GM18526 (cell line): Measurements from ENCODE around the gene IQSEC1.

Experiments
- POLR2A ChIP-seq: IDR thresholded peaks from 3 replicates; pipeline ENCODE4 v1.6.1; 2011; ENCODE audit not compliant: insufficient read length; ENCODE audit errors: extremely low read depth

The IQSEC1 gene

DNA sequence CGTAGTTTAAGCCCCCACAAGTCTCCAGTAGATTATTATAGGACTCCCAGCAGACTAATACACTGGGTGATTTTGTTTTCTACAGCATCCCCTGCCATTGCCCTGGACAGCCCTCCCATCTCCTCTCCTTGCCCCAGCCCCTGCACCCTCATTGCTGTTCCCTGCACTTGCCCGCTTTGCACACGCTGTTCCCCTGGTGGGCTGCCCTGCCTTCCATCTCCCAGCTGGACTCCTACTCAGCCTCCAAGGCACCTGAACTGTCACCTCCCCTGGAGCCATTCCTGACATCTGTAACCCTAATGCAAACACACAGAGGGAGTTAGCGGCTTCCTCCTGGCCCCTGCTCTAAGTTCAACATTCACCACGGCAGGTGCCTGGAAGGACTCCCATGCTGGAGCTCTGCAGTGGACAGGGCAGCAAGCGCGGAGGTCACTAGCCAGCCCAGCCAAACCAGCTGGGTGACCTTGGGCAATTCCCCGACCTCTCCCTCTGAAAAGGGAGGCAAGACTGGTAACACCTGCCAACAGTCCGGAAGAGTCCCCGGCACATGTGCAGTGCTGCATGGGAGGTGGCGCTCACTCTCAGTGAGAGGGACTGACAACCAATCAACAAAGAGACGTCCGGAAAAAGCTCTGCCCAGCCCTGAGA, 38.8 kb upstream of the IQSEC1 start:
- TF ChIP-seq POLR2A, result no peak

GRCh38 chr3:13111173-13111872, 38.1 kb upstream of the IQSEC1 start:
- TF ChIP-seq POLR2A, result no peak

GRCh38 chr3:13110678-13111116, 37.5 kb upstream of the IQSEC1 start:
- TF ChIP-seq POLR2A, result no peak

- TF ChIP-seq POLR2A, result no peak
Measured at GRCh38 chr3:13109516-13109915, 36.3 kb upstream of the IQSEC1 start.

DNA sequence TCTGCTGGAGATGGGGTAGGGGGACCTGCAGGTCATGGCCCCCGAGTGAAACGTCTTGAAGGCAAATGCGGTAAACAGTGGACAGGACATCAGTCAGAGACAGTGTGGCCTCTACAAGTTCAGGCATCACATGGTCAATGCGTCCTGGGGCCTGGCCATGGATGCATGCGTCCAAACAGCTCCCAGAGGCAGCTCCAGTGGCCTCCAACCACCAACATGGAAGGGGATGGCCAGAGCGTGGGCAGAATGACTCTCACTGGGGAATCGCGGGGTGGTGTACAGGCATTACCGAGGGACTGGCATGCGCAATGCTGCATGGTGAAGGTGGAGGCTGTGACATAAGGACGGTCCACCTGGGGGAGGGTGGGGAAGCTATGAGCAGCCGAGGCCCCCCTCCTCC, 35.6 kb upstream of the IQSEC1 start:
- TF ChIP-seq POLR2A, result no peak

DNA sequence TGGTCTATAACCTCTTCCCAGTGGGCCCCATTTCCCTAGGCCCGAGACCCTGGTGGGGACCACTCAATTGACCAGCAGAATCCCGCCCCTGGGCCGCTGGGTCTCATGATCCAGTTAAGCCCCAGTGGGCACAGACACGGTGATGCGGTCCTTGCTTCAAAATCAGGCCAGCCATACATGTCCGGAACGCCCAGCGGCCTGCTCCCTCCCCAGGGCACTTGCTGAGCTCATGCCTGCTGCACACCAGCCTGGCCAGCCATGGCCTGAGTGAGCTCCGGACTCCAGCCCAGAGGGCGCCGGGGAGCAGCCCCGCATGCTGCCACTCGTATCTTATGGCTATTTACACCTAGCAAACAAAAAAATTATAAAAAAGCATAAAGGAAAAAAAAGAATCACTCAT, 34.4 kb upstream of the IQSEC1 start:
- no peak for TF ChIP-seq POLR2A

GRCh38 chr3:13106308-13107001, 33.2 kb upstream of the IQSEC1 start:
- no peak for TF ChIP-seq POLR2A

DNA sequence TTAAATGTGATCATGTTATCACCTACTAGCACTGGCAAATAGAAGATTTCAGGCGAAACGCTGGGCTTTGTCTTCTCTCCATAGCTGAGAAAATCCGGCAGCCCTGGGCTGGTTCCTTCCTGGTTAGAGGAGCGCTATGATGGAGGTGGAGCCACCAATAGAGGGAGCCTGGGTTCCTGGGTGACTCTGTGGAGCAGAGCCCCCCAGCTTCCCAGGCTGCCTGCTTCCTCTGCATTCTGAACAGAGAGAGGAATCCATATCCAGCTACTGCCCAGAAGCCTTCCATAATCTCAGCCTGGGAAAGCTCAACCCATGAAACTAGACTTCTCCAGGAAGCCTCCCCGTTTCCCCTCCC, 32.6 kb upstream of the IQSEC1 start:
- TF ChIP-seq POLR2A, result no peak

- no peak for TF ChIP-seq POLR2A
Measured at GRCh38 chr3:13105181-13105895, 32.1 kb upstream of the IQSEC1 start.

DNA sequence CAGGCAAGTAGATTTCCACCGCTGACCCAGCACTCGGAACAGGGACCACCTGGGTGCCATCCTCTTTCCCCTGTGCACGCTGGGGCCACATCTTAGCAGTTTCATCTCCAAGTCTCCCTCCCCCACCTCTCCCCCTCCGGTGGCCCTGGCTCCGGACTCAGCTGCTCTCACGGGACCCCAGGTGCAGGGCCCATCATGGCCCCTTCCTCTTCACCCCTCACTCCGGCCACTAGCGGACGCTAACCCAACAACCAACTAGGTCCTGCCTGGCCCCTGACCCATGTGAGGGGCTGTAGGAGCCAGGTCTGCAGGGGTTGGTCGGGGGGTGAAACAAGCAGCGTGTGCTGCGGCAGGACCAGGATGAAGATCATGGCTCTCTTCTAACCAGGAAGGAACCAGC, 31.3 kb upstream of the IQSEC1 start:
- no peak for TF ChIP-seq POLR2A

GRCh38 chr3:13103416-13104058, 30.3 kb upstream of the IQSEC1 start:
- TF ChIP-seq POLR2A, result no peak

GRCh38 chr3:13102386-13103345, 29.4 kb upstream of the IQSEC1 start:
- no peak for TF ChIP-seq POLR2A

DNA sequence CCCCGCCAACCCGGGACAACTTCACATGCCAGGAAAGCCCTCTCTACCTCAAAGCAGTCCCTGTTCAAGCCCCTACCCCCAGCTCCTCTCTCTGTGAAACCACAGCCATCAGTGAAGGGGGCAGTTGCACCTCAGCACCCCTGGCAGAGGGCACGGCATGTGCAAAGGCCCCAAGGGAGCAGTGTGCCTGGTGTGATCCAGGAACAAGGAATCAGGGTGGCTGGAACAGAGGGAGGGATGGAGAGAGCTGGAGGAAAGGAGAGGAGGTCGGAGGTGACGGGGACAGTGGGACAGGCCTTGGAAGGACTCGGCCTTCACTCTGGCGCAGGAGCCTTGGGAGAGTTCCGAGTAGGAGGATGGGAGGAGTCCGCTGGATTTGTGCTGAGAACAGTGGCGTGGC, 26.5 kb upstream of the IQSEC1 start:
- TF ChIP-seq POLR2A, result no peak

DNA sequence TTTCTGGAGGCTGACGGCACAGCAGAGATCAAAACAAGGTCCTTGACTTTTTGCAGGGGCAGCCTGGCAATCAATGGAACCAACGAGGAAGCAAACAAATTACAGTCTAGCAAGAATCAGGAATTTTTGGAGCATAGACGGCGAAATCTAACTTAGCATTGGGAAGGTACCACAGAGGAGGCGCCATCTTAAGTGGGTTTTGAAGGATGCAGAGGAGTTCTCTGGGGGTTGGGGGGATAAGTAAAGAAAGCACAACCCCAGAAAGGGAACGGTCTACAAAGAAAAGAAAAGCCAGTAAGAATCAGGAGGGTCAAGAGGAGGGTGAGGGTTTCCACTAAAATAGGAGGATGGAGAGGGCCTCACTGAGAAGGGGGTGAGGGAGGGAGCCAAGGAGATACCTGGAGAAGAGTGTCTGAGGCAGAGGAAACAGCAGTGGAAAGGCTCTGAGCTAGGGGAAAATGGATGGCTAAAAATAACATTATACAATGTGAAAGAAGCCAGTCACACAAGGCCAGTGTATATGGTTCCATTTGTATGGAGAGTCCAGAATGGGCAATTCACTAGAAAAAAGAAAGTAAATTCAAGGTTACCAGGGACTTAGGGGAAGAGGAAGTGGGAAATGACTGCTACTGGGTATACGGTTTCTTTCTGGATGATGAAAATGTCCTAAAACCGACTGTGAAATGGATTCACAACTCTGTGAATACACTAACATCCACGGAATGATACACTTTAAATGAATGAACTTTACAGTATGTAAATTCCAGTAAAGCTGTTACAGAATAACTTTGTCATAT, 25.2 kb upstream of the IQSEC1 start:
- TF ChIP-seq POLR2A, result no peak

DNA sequence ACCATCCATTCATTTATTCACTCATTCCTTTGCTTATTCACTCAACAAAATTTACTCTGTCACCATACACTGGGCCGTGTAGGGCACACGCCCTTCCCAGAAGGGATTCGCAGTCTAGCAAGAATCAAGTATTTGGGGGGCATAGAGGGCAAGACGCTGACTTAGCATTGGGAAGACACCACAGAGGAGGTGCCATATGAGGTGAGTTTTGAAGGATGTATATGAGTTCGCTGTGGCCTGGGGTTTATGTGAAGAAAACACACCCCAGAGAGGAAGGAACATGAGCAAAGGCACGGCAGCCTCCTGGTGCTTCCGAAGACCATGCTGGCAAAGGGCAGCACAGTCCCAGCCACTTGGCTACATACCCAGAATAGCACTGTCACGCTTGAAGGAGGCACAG, 23.1 kb upstream of the IQSEC1 start:
- no peak for TF ChIP-seq POLR2A
